HEK293 (cell line): ENCODE data around the gene SGIP1.
"Not testable (repeated sequence)": the region's sequence is repeated elsewhere in the genome, so short reads cannot be mapped to it uniquely, and the experiment has no call there.

Experiments used
- CTCF ChIA-PET: fragments of 350-600 bp; formaldehyde crosslinking; extraction: SDS; loops from one replicate; lab custom pipeline; 2021; ENCODE audit warnings: antibody characterized with exemption; lab: Yijun Ruan, JAX
- POLR2A ChIA-PET: fragments of 300-600 bp; formaldehyde crosslinking; extraction: SDS; loops from one replicate; lab custom pipeline; 2020; ENCODE audit warnings: antibody characterized with exemption, inconsistent platforms; lab: Yijun Ruan, JAX
- H3K27ac ChIP-seq: fragments of 200-500 bp; sonication (Bioruptor generic); 2 replicates; pipeline ENCODE4 v1.5.1; 2014; ENCODE audit warnings: low read depth, low read length, control low read depth, inconsistent platforms; ENCODE audit errors: extremely low read depth
- H3K36me3 ChIP-seq, 2 experiments: fragments of 200-500 bp in 1 of 2; sonication (Bioruptor generic) in 1 of 2; 1 replicate in 1 of 2; 2 replicates in 1 of 2; pipeline ENCODE4 v1.5.1; 2014 to 2017; ENCODE audit warnings: inconsistent platforms in 2 of 2, low read length in 2 of 2; ENCODE audit not compliant: control insufficient read depth in 2 of 2, insufficient read depth in 1 of 2
- H3K4me1 ChIP-seq: fragments of 200-500 bp; sonication (Bioruptor generic); 2 replicates; pipeline ENCODE4 v1.5.1; 2014; ENCODE audit warnings: mild to moderate bottlenecking, low read length, inconsistent platforms; ENCODE audit not compliant: control insufficient read depth, insufficient read depth
- H3K4me3 ChIP-seq: 2 replicates; pipeline ENCODE4 v1.5.1; 2011; ENCODE audit warnings: low read depth, mild to moderate bottlenecking, control low read depth, low read length, moderate library complexity
- H3K9me3 ChIP-seq: fragments of 200-500 bp; sonication (Bioruptor generic); 2 replicates; pipeline ENCODE4 v1.5.1; 2014; ENCODE audit warnings: low read depth, low read length, inconsistent platforms; ENCODE audit not compliant: control insufficient read depth, insufficient read depth
- ELK4 ChIP-seq: IDR thresholded peaks from 2 replicates; pipeline ENCODE4 v1.6.1; 2011; ENCODE audit warnings: mild to moderate bottlenecking, low read depth, low read length, borderline replicate concordance
- INSM2 ChIP-seq: fragments of 450-650 bp; formaldehyde crosslinking; IDR thresholded peaks from 2 replicates; pipeline ENCODE4 v1.5.1; 2016; ENCODE audit warnings: missing biosample characterization, missing genetic modification characterization
- KLF10 ChIP-seq: fragments of 450-650 bp; IDR thresholded peaks from 2 replicates; pipeline ENCODE4 v1.5.1; 2018; ENCODE audit warnings: missing biosample characterization, mild to moderate bottlenecking, missing genetic modification characterization
- KLF9 ChIP-seq: fragments of 450-650 bp; formaldehyde crosslinking; IDR thresholded peaks from 2 replicates; pipeline ENCODE4 v1.5.1; 2016; ENCODE audit warnings: missing biosample characterization, missing genetic modification characterization, low read depth
- MEIS1 ChIP-seq: sonication (generic); formaldehyde crosslinking; IDR thresholded peaks from 2 replicates; pipeline ENCODE4 v1.8.1; 2022; ENCODE audit warnings: missing genetic modification reagents, mild to moderate bottlenecking, borderline replicate concordance
- ZFP3 ChIP-seq: fragments of 450-650 bp; formaldehyde crosslinking; IDR thresholded peaks from 2 replicates; pipeline ENCODE4 v1.5.1; 2016; ENCODE audit warnings: low read depth, missing biosample characterization, missing genetic modification characterization
- ZNF121 ChIP-seq: fragments of 450-650 bp; formaldehyde crosslinking; IDR thresholded peaks from 2 replicates; pipeline ENCODE4 v1.5.1; 2016; ENCODE audit warnings: missing biosample characterization, missing genetic modification characterization
- ZNF146 ChIP-seq: fragments of 450-650 bp; formaldehyde crosslinking; IDR thresholded peaks from 2 replicates; pipeline ENCODE4 v1.5.1; 2016; ENCODE audit warnings: missing biosample characterization, missing genetic modification characterization
- ZNF24 ChIP-seq: fragments of 450-650 bp; formaldehyde crosslinking; IDR thresholded peaks from 2 replicates; pipeline ENCODE4 v1.5.1; 2016; ENCODE audit warnings: missing biosample characterization, missing genetic modification characterization
- ZNF529 ChIP-seq: fragments of 450-650 bp; formaldehyde crosslinking; IDR thresholded peaks from 2 replicates; pipeline ENCODE4 v1.5.1; 2017; ENCODE audit warnings: missing genetic modification characterization, missing biosample characterization; ENCODE audit not compliant: insufficient replicate concordance
- ZNF596 ChIP-seq: fragments of 450-650 bp; IDR thresholded peaks from 2 replicates; pipeline ENCODE4 v1.5.0; 2018; ENCODE audit warnings: missing biosample characterization, mild to moderate bottlenecking, missing genetic modification characterization, moderate library complexity
- ZNF623 ChIP-seq: fragments of 450-650 bp; formaldehyde crosslinking; IDR thresholded peaks from 2 replicates; pipeline ENCODE4 v1.5.1; 2016; ENCODE audit warnings: missing biosample characterization, missing genetic modification characterization
- ZNF777 ChIP-seq: fragments of 450-650 bp; formaldehyde crosslinking; IDR thresholded peaks from 2 replicates; pipeline ENCODE4 v1.5.1; 2017; ENCODE audit warnings: missing biosample characterization, missing genetic modification characterization, borderline replicate concordance
- ZXDB ChIP-seq: fragments of 450-650 bp; formaldehyde crosslinking; IDR thresholded peaks from 2 replicates; pipeline ENCODE4 v1.5.1; 2016; ENCODE audit warnings: missing biosample characterization, missing genetic modification characterization
- TF ChIP-seq, protein P1 (sequence below): fragments of 450-650 bp; formaldehyde crosslinking; IDR thresholded peaks from 2 replicates; pipeline ENCODE4 v1.5.1; 2017; ENCODE audit warnings: missing biosample characterization, mild to moderate bottlenecking, missing genetic modification characterization, moderate library complexity
- TF ChIP-seq, protein P2 (sequence below): fragments of 450-650 bp; formaldehyde crosslinking; IDR thresholded peaks from 2 replicates; pipeline ENCODE4 v1.5.1; 2016; ENCODE audit warnings: missing biosample characterization, missing genetic modification characterization, low read depth
- TF ChIP-seq, protein P3 (sequence below): fragments of 450-650 bp; formaldehyde crosslinking; IDR thresholded peaks from 2 replicates; pipeline ENCODE4 v1.5.1; 2016; ENCODE audit warnings: missing biosample characterization, missing genetic modification characterization, borderline replicate concordance

Gene SGIP1

GRCh38 chr1:66728021-66728420 lies 194.1 kb downstream of the SGIP1 start:
- Histone ChIP-seq H3K4me1 (0 out of 2 replicates have a peak, but pooled peaks cover 2% of the 10 kb centered on the region), H3K9me3 (no peaks in the 10 kb centered on the region), H3K36me3 (no peaks in the 10 kb centered on the region), H3K27ac (no peak overlapping the region), H3K4me3 (no peak overlapping the region)
- TF ChIP-seq ZNF623 (tag by site-specific recombination) (no peak), ZNF121 (tag by site-specific recombination) (no peak), ZNF24 (tag by site-specific recombination) (no peak), ZNF596 (tag by site-specific recombination) (no peak), ELK4 (no peak), KLF9 (no peak), ZFP3 (no peak), ZNF777 (tag by site-specific recombination) (no peak), ZXDB (tag by site-specific recombination) (no peak), ZNF529 (tag by site-specific recombination) (no peak), INSM2 (no peak), MEIS1 (no peak), KLF10 (tag by site-specific recombination) (no peak)
- TF ChIP-seq, protein P1, sequence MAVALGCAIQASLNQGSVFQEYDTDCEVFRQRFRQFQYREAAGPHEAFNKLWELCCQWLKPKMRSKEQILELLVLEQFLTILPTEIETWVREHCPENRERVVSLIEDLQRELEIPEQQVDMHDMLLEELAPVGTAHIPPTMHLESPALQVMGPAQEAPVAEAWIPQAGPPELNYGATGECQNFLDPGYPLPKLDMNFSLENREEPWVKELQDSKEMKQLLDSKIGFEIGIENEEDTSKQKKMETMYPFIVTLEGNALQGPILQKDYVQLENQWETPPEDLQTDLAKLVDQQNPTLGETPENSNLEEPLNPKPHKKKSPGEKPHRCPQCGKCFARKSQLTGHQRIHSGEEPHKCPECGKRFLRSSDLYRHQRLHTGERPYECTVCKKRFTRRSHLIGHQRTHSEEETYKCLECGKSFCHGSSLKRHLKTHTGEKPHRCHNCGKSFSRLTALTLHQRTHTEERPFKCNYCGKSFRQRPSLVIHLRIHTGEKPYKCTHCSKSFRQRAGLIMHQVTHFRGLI (tag by site-specific recombination) = no peak
- TF ChIP-seq, protein P2, sequence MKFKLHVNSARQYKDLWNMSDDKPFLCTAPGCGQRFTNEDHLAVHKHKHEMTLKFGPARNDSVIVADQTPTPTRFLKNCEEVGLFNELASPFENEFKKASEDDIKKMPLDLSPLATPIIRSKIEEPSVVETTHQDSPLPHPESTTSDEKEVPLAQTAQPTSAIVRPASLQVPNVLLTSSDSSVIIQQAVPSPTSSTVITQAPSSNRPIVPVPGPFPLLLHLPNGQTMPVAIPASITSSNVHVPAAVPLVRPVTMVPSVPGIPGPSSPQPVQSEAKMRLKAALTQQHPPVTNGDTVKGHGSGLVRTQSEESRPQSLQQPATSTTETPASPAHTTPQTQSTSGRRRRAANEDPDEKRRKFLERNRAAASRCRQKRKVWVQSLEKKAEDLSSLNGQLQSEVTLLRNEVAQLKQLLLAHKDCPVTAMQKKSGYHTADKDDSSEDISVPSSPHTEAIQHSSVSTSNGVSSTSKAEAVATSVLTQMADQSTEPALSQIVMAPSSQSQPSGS (tag by site-specific recombination) = no peak
- TF ChIP-seq, protein P3, sequence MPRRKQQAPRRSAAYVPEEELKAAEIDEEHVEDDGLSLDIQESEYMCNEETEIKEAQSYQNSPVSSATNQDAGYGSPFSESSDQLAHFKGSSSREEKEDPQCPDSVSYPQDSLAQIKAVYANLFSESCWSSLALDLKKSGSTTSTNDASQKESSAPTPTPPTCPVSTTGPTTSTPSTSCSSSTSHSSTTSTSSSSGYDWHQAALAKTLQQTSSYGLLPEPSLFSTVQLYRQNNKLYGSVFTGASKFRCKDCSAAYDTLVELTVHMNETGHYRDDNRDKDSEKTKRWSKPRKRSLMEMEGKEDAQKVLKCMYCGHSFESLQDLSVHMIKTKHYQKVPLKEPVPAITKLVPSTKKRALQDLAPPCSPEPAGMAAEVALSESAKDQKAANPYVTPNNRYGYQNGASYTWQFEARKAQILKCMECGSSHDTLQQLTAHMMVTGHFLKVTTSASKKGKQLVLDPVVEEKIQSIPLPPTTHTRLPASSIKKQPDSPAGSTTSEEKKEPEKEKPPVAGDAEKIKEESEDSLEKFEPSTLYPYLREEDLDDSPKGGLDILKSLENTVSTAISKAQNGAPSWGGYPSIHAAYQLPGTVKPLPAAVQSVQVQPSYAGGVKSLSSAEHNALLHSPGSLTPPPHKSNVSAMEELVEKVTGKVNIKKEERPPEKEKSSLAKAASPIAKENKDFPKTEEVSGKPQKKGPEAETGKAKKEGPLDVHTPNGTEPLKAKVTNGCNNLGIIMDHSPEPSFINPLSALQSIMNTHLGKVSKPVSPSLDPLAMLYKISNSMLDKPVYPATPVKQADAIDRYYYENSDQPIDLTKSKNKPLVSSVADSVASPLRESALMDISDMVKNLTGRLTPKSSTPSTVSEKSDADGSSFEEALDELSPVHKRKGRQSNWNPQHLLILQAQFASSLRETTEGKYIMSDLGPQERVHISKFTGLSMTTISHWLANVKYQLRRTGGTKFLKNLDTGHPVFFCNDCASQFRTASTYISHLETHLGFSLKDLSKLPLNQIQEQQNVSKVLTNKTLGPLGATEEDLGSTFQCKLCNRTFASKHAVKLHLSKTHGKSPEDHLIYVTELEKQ (tag by site-specific recombination) = no peak
- ChIA-PET CTCF (interaction anchor here (0.6 to 3.2 kb wide), 3 partner anchors 20 to 282 kb away, joined by 3 to 10 read pairs (median 3); no protein-coding TSS in a partner anchor), POLR2A (no interaction called here)

- peak; percentile 78 for TF ChIP-seq ZNF146
- H3K36me3 ChIP-seq, POLR2A ChIA-PET, H3K4me1 ChIP-seq, H3K27ac ChIP-seq, H3K4me3 ChIP-seq, H3K9me3 ChIP-seq: not testable (repeated sequence)
- CTCF ChIA-PET = interaction anchor here (0.6 to 3.2 kb wide), 2 partner anchors 239 to 282 kb away, joined by 3 to 10 read pairs; no protein-coding TSS in a partner anchor
These were observed 194.8 kb downstream of the SGIP1 start for GRCh38 chr1:66728716-66729115.
